Measurements from ENCODE around the gene DUSP22.

DUSP22 gene

GRCh38 chr6:395432-396125, 103.3 kb downstream of the DUSP22 start:
- H3K27me3 Mint-ChIP-seq = no peaks in the 10 kb centered on the region
- ATAC-seq (ENCODE audit: low read depth) = no peak
- peak in 1 of 2 donors; percentile 11 for DNase-seq (ENCODE audit: low spot score in 2 of 2)
- peak overlapping the region; percentile 45 for H3K27ac Mint-ChIP-seq
- H3K36me3 Mint-ChIP-seq = peaks cover 35% of the 10 kb centered on the region
- no peaks in the 10 kb centered on the region for H3K9me3 Mint-ChIP-seq
- H3K4me1 Mint-ChIP-seq = peaks cover 45% of the 10 kb centered on the region
- H3K4me3 Mint-ChIP-seq = peak overlapping the region; percentile 34

GRCh38 chr6:396126-396520, 103.8 kb downstream of the DUSP22 start:
- Mint-ChIP-seq H3K27ac (peak overlapping the region; percentile 45), H3K27me3 (no peaks in the 10 kb centered on the region), H3K4me3 (no peak overlapping the region), H3K9me3 (no peaks in the 10 kb centered on the region), H3K36me3 (peaks cover 35% of the 10 kb centered on the region), H3K4me1 (peaks cover 44% of the 10 kb centered on the region)
- DNase-seq (ENCODE audit: low spot score in 2 of 2) = no peak
- ATAC-seq (ENCODE audit: low read depth) = no peak

GRCh38 chr6:397056-397455, 104.8 kb downstream of the DUSP22 start:
- no peak for DNase-seq (ENCODE audit: low spot score in 2 of 2)
- Mint-ChIP-seq H3K36me3 (peaks cover 38% of the 10 kb centered on the region), H3K9me3 (no peaks in the 10 kb centered on the region), H3K4me3 (no peak overlapping the region), H3K27ac (peak overlapping the region; percentile 83), H3K27me3 (no peaks in the 10 kb centered on the region), H3K4me1 (peaks cover 46% of the 10 kb centered on the region)
- ATAC-seq (ENCODE audit: low read depth) = no peak

- Mint-ChIP-seq H3K36me3 (peaks cover 40% of the 10 kb centered on the region), H3K4me1 (peaks cover 50% of the 10 kb centered on the region), H3K9me3 (no peaks in the 10 kb centered on the region), H3K27ac (peak overlapping the region; percentile 83), H3K4me3 (no peak overlapping the region), H3K27me3 (no peaks in the 10 kb centered on the region)
- no peak for DNase-seq (ENCODE audit: low spot score in 2 of 2)
- ATAC-seq (ENCODE audit: low read depth) = no peak
Observed at GRCh38 chr6:397604-398003, 105.3 kb downstream of the DUSP22 start.

- H3K27ac Mint-ChIP-seq = peak overlapping the region; percentile 83
- DNase-seq (ENCODE audit: low spot score in 2 of 2) (no peak), ATAC-seq (ENCODE audit: low read depth) (no peak)
- H3K4me1 Mint-ChIP-seq = peaks cover 48% of the 10 kb centered on the region
- H3K4me3 Mint-ChIP-seq = no peak overlapping the region
- no peaks in the 10 kb centered on the region for H3K9me3 Mint-ChIP-seq
- H3K36me3 Mint-ChIP-seq = peaks cover 39% of the 10 kb centered on the region
- no peaks in the 10 kb centered on the region for H3K27me3 Mint-ChIP-seq
Observed at GRCh38 chr6:398065-398464, 105.8 kb downstream of the DUSP22 start.

GRCh38 chr6:398558-399078, 106.3 kb downstream of the DUSP22 start:
- H3K27ac Mint-ChIP-seq = peak overlapping the region; percentile 83
- peaks cover 52% of the 10 kb centered on the region for H3K4me1 Mint-ChIP-seq
- no peak for ATAC-seq (ENCODE audit: low read depth)
- H3K9me3 Mint-ChIP-seq = no peaks in the 10 kb centered on the region
- peaks cover 43% of the 10 kb centered on the region for H3K36me3 Mint-ChIP-seq
- no peak for DNase-seq (ENCODE audit: low spot score in 2 of 2)
- no peak overlapping the region for H3K4me3 Mint-ChIP-seq
- H3K27me3 Mint-ChIP-seq = no peaks in the 10 kb centered on the region

- ATAC-seq (ENCODE audit: low read depth) (peak; percentile 88), DNase-seq (ENCODE audit: low spot score in 2 of 2) (peak in 1 of 2 donors; percentile 62)
- Mint-ChIP-seq H3K36me3 (peaks cover 46% of the 10 kb centered on the region), H3K4me3 (peak overlapping the region; percentile 41), H3K9me3 (no peaks in the 10 kb centered on the region), H3K4me1 (peaks cover 60% of the 10 kb centered on the region), H3K27ac (peak overlapping the region; percentile 83), H3K27me3 (no peaks in the 10 kb centered on the region)
Observed at GRCh38 chr6:399785-400534, 107.7 kb downstream of the DUSP22 start.

- Mint-ChIP-seq H3K9me3 (no peaks in the 10 kb centered on the region), H3K4me1 (peaks cover 59% of the 10 kb centered on the region), H3K36me3 (peaks cover 47% of the 10 kb centered on the region), H3K27ac (peak overlapping the region; percentile 63), H3K4me3 (no peak overlapping the region), H3K27me3 (no peaks in the 10 kb centered on the region)
- ATAC-seq (ENCODE audit: low read depth) = no peak
- no peak for DNase-seq (ENCODE audit: low spot score in 2 of 2)
Observed at GRCh38 chr6:400815-401214, 108.5 kb downstream of the DUSP22 start.

Data from memory B cell (primary cell).